OCI-LY7 (cell line): ENCODE results near the gene PRM2. TPM values are rescaled to one million over a fixed set of nuclear protein-coding genes. Genes with fewer than 3 reads are reported as not detected.

Experiments used
- BruUV-seq: library from RNA; stranded (reverse); fragments of 400-500 nt; replicated peaks from 2 replicates; lab custom pipeline; 2021; lab: Mats Ljungman, UMichigan
- CTCF ChIA-PET: fragments of 300-600 bp; sonication (Branson Sonifier 250); formaldehyde crosslinking; loops from one replicate; lab custom pipeline; 2022; ENCODE audit warnings: antibody characterized with exemption; ENCODE audit not compliant: unreplicated experiment; lab: Charles Lee
- POLR2A ChIA-PET: fragments of 300-600 bp; sonication (Branson Sonifier 250); formaldehyde crosslinking; loops from one replicate; lab custom pipeline; 2022; ENCODE audit warnings: antibody characterized with exemption; lab: Charles Lee
- DNase-seq: peaks from one replicate; pipeline ENCODE4 v3.0.0-alpha.2; 2015; ENCODE audit warnings: low spot score
- H2AFZ ChIP-seq: fragments of 200-600 bp; sonication (generic), shearing (Covaris generic); 2 replicates; pipeline ENCODE4 v1.6.1; 2014; ENCODE audit warnings: mild to moderate bottlenecking, antibody characterized with exemption, low read length, moderate library complexity
- H3K27ac ChIP-seq: fragments of 200-600 bp; sonication (generic); 2 replicates; pipeline ENCODE4 v1.5.1; 2014; ENCODE audit warnings: mixed run types, low read depth, mild to moderate bottlenecking, moderate library complexity, low read length, inconsistent platforms; ENCODE audit not compliant: poor library complexity, severe bottlenecking
- H3K36me3 ChIP-seq: fragments of 200-600 bp; sonication (generic); 2 replicates; pipeline ENCODE4 v1.6.1; 2014; ENCODE audit warnings: mild to moderate bottlenecking, antibody characterized with exemption, low read length, moderate library complexity, mixed read lengths; ENCODE audit not compliant: insufficient read depth
- H3K4me1 ChIP-seq: fragments of 200-600 bp; sonication (generic); 2 replicates; pipeline ENCODE4 v1.5.1; 2014; ENCODE audit warnings: mild to moderate bottlenecking, low read length; ENCODE audit not compliant: insufficient read depth, poor library complexity, severe bottlenecking
- H3K4me2 ChIP-seq: fragments of 200-600 bp; sonication (generic); 2 replicates; pipeline ENCODE4 v1.6.1; 2014; ENCODE audit warnings: mild to moderate bottlenecking, low read length
- H3K4me3 ChIP-seq: fragments of 200-600 bp; sonication (generic); 2 replicates; pipeline ENCODE4 v1.5.1; 2014; ENCODE audit warnings: mild to moderate bottlenecking, low read depth, low read length; ENCODE audit not compliant: poor library complexity, severe bottlenecking
- H3K79me2 ChIP-seq: fragments of 200-600 bp; sonication (generic); 2 replicates; pipeline ENCODE4 v1.6.1; 2016; ENCODE audit warnings: low read depth, mild to moderate bottlenecking, low read length, moderate library complexity, mixed read lengths; ENCODE audit not compliant: insufficient read depth
- H3K9me2 ChIP-seq: fragments of 200-600 bp; sonication (generic); 2 replicates; pipeline ENCODE4 v1.6.1; 2016; ENCODE audit warnings: mild to moderate bottlenecking, low read length, mixed read lengths; ENCODE audit not compliant: insufficient read depth
- H3K9me3 ChIP-seq: fragments of 200-600 bp; sonication (generic); 2 replicates; pipeline ENCODE4 v1.6.1; 2014; ENCODE audit warnings: mild to moderate bottlenecking, mixed run types, low read length, mixed read lengths
- H4K20me1 ChIP-seq: fragments of 200-600 bp; sonication (generic); 2 replicates; pipeline ENCODE4 v1.6.1; 2014; ENCODE audit warnings: mild to moderate bottlenecking, antibody characterized with exemption, low read length, moderate library complexity, mixed read lengths; ENCODE audit not compliant: insufficient read depth
- CTCF ChIP-seq: fragments of 200-600 bp; sonication (generic); conservative IDR thresholded peaks from 2 replicates; pipeline ENCODE4 v1.5.1; 2014; ENCODE audit warnings: mild to moderate bottlenecking, antibody characterized with exemption, low read length, moderate library complexity, mixed read lengths
- EZH2phosphoT487 ChIP-seq: fragments of 200-600 bp; sonication (generic); IDR thresholded peaks from 2 replicates; pipeline ENCODE4 v1.6.1; 2018; ENCODE audit warnings: low read depth, borderline replicate concordance, mild to moderate bottlenecking, mixed run types, antibody characterized with exemption, low read length, moderate library complexity, mixed read lengths
- intact Hi-C: fragments of 100-400 bp; cut with micrococcal nuclease; formaldehyde crosslinking; loops from one replicate; pipeline ENCODE4 v1.10.0; 2022; ENCODE audit not compliant: unreplicated experiment
- total RNA-seq, 2 experiments: library from RNA; depleted of rRNA in 1 of 2; stranded (reverse); fragments of >200 nt in 1 of 2; shearing (Covaris generic) in 1 of 2; gene quantifications; 2 replicates each; pipeline ENCODE4 v1.2.3, GENCODE V29; 2014 to 2022

Gene PRM2
- total RNA-seq, 2 experiments from 2014 or later = not detected

- no peaks in the 10 kb centered on the region for H3K36me3 ChIP-seq
- BruUV-seq = no TSS peak
- no peak overlapping the region for H3K4me3 ChIP-seq
- no peak overlapping the region for H3K27ac ChIP-seq
- TF ChIP-seq EZH2phosphoT487 (no peak), CTCF (no peak)
- DNase-seq = no peak
- POLR2A ChIA-PET = no interaction called here
- no peaks in the 10 kb centered on the region for H4K20me1 ChIP-seq
- peaks cover 69% of the 10 kb centered on the region for H3K4me1 ChIP-seq
- no peak overlapping the region for H3K4me2 ChIP-seq
- no peaks in the 10 kb centered on the region for H3K9me3 ChIP-seq
- no peak overlapping the region for H2AFZ ChIP-seq
- no peaks in the 10 kb centered on the region for H3K9me2 ChIP-seq
- no peaks in the 10 kb centered on the region for H3K79me2 ChIP-seq
- CTCF ChIA-PET = no interaction called here
- intact Hi-C loops = no loop called here
Observed at GRCh38 chr16:11316331-11317015, 40.2 kb upstream of the PRM2 start.

- intact Hi-C loops = no loop called here
- Histone ChIP-seq H3K9me2 (no peaks in the 10 kb centered on the region), H2AFZ (no peak overlapping the region), H3K4me2 (no peak overlapping the region), H3K4me3 (no peak overlapping the region), H3K4me1 (peaks cover 70% of the 10 kb centered on the region), H3K36me3 (no peaks in the 10 kb centered on the region), H3K9me3 (no peaks in the 10 kb centered on the region), H3K27ac (no peak overlapping the region), H4K20me1 (no peaks in the 10 kb centered on the region), H3K79me2 (no peaks in the 10 kb centered on the region)
- TF ChIP-seq EZH2phosphoT487 (no peak), CTCF (no peak)
- POLR2A ChIA-PET = no interaction called here
- BruUV-seq = no TSS peak
- CTCF ChIA-PET = no interaction called here
- DNase-seq = no peak
Observed at GRCh38 chr16:11315510-11315909, 39.2 kb upstream of the PRM2 start.

- H3K27ac ChIP-seq = no peak overlapping the region
- no peak overlapping the region for H3K4me2 ChIP-seq
- TF ChIP-seq EZH2phosphoT487 = no peak
- POLR2A ChIA-PET = interaction anchor here (3.1 kb wide), 1 partner anchor 59 kb away, joined by 18 read pairs; the partner anchor contains the start of gene SOCS1
- CTCF ChIA-PET = no interaction called here
- intact Hi-C loops = loop anchor here (5.0 kb wide), 1 partner anchor 308 kb away; no protein-coding TSS in a partner anchor
- no peaks in the 10 kb centered on the region for H3K9me3 ChIP-seq
- H3K4me3 ChIP-seq = no peak overlapping the region
- H3K4me1 ChIP-seq = peaks cover 69% of the 10 kb centered on the region
- no peaks in the 10 kb centered on the region for H3K36me3 ChIP-seq
- no peak overlapping the region for H2AFZ ChIP-seq
- H4K20me1 ChIP-seq = no peaks in the 10 kb centered on the region
- no peak for DNase-seq
- no TSS peak for BruUV-seq
- H3K79me2 ChIP-seq = no peaks in the 10 kb centered on the region
- no peaks in the 10 kb centered on the region for H3K9me2 ChIP-seq
Observed at GRCh38 chr16:11314309-11314894, 38.1 kb upstream of the PRM2 start.
